ENCODE measurements around the gene XPNPEP3.

Gene XPNPEP3

DNA sequence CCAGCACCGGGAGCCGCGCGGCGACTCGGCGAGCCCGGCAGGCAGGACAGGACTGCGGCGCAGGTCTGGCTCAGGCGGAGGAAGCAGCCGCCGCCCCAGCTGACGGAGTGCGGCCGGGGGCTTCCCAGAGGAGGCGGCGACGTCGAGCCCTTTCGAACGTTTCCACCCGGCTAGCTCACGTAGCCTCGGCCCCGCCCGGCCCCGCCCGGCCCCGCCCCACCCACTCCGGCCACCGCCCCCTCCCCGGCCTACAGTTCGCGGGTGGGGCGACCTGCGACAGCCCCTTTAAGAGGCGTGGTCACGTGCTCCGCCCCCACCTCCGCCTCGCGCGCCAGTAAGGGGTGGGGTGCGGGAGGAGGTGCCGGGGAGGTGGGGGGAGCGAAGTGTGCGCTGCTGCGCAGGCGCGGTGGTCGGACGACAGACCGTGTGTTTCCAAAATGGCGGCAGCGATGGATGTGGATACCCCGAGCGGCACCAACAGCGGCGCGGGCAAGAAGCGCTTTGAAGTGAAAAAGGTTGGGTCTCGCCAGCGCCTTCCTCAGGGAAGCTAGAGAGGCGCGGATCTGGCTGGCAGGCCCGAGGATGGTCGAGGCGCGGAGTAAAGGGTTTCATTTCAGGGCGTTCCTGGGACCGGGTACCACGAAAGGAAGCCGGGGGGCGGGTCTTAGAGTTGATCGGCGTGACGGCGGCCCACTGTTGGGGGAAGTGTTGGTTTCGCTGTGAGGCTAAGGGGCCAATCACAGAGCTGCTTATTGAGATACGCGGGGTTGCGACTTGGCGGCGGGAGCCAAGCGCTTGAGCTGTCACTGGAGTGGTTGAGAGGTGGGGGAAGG lies 94.2 kb downstream of the XPNPEP3 start, which contains the start of gene RBX1:
Gene RBX1, plus strand, starts transcription at position 417 of the 833 bp plus-strand sequence. Its CDS starts 21 bp downstream, at position 438.
- peak; percentile 99 for DNase-seq

DNA sequence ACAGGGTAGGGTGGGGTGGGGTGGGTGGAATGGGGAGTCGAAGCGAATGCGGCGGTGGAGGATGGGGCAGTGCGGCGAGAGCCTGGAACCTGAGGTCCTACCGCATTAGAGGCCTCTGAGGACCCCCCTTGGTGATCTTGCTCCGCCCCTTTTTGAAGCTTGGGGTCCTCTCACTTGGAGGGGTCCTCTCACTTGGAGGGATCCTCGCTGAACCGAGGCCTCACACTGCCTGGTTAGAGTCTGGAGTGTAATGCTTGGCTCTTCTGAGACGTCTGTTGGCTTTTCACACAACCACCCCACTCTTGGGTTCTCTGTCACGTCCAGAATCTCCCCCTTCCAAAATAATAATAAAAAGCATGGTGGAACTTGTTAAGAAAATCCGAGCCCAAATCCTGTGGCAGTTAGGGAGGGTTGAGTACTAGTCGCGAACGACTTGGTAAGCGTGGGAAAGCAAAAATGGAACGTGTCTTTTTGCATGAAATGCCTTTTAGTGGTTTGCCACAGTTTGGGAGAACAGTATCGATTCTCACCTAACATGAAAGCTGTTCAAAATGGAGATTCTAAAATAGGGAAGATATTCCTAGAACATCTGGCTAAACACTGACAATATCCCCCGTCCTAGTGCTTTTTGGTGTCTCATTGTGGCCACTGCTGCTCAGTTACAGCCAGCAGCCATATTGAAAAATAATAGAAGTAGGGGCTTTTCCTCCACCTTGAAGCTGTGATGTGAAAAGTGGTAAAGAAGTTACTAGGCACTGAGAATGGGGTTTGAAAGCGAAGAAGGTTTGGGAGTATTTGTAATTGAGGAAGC lies 95.1 kb downstream of the XPNPEP3 start:
- DNase-seq, result no peak

DNA sequence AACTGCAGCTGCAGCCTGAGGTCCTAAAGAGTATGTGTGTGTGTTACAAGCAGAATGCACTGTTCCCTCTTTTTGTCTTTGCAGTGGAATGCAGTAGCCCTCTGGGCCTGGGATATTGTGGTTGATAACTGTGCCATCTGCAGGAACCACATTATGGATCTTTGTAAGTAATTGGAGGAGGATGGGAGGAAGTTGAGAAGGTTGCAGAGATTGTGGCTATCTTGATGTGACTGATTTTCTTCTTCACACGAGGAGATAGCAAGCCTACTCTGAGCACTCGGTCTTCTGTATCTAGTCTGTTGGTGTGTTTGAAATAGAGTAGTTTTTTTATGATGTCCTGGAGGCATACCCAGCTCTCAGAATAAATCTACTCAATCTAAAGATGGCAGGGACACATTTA lies 96.5 kb downstream of the XPNPEP3 start:
- no peak for DNase-seq

DNA sequence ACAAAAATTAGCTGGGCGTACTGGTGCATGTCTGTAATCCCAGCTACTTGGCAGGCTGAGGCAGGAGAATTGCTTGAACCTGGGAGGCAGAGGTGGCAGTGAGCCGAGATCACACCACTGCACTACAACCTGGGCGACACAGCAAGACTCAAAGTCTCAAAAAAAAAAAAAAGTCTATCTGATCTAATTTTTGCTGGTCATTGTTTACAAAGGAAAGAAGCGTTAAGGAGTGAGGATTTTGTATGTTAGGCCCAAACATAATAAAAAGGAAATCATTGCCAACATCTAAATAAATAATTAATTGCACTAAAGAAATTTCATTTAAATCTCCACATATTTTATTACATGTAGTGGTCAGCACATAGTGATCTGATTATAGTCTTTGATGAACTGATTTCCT lies 97.2 kb downstream of the XPNPEP3 start:
- no peak for DNase-seq

DNA sequence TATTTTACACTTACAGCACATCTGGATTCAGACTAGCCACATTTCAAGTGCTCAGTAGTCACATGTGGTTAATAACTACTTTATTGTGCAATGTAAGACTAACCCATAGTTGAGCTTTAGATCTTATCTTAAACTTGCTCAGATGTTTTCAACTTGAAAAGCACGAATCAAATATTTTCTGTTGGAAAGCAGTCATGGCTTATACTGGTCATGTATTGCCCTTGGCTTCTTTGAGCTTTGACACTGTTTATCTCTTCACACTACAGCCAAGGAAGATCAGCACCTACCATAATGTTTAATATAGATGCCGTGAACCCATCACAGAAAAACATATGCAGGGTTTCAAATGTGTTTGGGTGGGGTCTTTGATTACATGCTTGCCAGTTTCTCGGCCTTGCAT lies 98.6 kb downstream of the XPNPEP3 start:
- no peak for DNase-seq

DNA sequence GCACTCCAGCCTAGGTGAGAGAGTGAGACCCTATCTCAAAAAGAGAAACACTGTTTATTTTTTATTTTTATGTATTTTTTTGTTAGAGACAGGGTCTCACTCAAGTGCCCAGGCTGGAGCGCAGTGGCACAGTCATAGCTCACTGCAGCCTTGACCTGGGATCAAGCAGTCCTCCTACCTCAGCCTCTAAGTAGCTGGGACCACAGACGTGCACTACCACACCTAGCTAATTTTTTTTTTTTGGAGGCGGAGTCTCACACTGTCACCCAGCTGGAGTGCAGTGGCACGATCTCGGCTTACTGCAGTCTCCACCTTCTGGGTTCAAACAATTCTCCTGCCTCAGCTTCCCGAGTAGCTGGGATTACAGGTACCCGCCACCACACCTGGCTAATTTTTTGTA lies 100.7 kb downstream of the XPNPEP3 start:
- no peak for DNase-seq

DNA sequence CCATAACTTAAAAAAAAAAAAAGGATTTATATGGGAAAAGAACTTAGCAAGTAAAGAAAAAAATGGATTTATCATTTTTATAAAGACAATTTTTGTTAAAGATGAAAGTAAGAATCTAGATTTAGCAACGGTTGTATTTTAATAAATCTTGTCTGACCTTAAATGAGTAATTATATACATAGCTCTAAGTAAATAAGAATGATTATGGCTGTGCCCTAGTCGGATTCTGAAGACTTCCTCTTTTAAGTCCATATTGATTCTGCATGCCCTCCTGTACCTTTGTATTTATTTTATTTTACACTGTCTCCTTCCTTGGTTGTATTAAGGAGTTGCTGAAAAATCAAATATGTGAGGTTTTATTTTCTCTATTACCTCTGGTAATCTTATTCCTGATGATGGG lies 101.4 kb downstream of the XPNPEP3 start:
- no peak for DNase-seq

DNA sequence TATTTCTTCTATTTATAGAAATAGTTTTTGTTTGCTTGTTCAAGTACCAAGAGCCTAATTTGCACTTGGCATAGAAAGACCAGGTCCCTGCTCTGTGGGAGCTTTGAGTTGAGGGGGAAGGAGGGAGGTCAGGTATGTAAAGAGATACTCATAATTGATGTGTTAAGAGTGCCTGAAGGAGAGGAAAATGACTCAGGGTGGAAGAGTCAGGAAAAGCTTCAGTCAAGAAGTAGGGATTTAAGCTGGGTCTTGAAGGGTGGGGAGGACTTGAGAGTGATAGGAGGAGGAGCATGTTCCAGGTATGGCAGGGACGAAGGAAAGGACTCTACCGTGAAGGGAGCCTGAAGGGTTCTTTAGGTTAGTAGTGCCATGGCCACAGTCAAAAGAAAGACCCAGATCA lies 103.2 kb downstream of the XPNPEP3 start:
- no peak for DNase-seq

DNA sequence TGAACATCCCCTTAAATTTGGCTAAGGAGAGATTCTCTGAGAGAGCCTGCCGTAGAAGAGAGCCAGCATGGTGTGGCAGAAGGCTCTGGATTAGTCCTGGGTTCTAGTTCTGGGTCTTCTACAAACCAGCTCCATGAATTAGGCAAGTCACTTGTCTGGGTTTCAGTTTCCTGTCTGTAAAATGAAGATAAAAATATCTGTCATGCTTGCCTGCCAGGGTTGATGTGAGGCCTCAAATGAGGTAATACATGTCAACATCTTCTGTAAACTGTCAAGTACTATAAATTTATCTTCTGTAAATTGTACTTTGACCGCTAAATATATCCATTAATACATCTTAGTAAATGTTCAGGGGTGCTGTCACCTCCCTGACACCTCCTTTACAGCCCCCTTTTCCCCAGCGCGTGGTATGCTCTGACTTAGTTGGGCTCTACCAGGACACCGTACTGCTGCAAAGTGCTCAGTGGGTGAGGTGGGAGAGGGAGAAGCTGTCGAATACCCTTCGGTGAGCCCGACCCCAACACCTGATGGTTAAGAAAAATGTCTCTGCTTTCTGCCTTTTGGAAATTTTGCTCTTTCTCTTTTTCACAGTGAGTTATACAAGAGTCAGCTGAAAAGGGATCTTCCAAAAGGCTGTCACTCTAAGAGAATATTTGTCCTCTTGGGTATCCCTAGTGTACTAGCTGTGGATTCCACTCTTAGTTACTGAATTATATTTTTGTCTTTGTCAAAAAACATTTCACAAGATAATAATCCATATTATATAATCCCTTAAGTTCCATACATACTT lies 109.2 kb downstream of the XPNPEP3 start:
- DNase-seq, result no peak

DNA sequence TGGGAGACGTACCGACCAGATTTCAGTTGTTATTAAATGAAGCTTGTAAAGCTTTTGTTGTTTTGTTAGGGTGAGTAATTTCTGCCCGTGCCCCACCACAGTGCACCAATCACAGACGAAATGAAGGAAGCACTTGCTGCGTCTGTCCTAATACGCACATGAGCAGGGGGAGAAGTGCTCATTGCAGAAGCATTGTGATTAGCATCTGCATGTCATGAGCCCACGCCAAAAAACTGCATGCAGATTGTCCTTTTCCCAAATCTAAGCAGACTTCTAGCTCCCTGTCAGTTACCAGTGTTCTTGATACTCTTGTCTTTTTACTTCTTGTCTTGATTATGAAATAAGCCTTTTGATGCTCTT lies 109.8 kb downstream of the XPNPEP3 start:
- no peak for DNase-seq

DNA sequence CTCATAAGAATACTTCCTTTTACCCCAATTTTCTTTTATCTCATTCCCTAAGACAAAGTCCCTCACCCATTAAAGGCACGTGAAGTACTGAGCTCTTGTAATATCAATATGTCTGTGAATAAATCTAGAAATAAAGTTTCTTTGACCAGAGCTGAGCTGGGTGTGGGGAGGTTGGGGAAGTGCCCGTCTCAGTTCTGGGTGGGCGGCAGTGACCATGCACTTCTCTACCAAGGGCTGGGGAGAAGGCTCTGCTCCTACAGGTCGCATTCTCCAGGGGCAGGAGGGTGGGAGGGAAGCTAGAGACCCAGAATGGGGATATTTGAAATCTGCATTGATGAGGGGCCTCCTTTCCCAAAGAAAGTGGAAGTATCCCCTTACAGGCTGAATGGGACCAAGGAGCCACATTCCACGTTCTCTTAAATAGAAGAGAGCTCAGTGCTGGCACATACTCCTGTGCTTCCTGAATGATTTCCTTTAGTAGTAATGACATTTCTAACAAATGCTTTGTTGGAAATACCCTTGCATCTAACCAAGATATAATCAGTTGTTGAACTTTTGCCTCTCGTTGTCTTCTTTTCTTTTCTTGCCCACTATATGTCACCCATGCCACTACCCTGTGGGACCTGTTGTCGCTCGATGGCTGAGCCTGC lies 110.3 kb downstream of the XPNPEP3 start:
- DNase-seq, result no peak

DNA sequence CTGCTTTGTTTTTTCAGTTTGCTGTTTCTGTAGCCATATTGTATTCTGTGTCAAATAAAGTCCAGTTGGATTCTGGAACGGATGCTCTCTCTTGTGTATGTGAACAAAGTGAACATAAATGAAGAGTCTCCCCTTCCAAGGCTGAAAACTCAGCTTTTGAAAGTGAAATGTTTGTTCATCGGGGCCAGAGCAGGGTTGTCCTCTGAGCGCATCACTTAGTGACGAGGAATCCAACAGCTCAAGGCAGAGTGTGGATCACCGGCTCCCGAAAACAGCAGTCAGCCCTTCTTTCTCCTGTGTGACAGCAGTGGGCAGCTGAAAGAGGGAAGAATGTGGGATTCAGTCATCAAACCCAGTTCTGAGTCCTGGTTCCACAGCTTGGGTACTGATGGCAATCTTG lies 115.6 kb downstream of the XPNPEP3 start:
- no peak for DNase-seq

DNA sequence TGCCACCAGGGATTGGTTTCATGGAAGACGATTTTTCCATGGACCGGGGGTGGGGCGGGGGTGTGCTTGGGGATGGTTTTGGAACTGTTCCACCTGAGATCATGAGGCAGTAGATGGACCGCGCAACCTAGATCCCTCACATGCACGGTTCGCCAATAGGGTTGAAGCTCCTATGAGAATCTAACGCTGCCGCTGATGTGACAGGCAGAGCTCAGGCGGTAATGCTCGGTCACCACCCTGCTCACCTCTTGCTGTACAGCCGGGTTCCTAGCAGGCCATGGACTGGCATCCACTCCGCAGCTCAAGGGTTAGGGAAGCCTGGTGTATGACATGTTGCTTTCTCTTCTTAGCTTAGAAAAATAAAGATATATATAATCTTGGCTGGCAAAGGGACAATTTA lies 116.2 kb downstream of the XPNPEP3 start:
- DNase-seq, result no peak

DNA sequence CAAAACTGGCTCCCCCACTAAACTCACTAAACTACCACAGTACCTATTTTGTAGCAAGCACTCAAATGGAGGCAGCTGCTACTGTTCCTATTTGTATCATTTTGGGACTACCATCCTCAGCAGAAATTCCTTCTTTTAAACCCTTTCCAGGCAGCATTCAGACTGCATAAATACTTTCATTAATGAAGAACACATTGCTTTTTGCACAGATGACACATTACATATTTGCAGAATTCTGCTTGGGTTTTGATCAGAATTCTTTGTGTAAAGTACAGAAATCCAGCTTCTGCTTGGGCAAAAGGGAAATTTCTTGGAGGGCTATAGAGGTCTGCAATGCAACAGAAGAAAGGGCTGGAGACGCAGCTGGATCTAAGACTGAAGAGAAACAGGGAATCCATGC lies 118.4 kb downstream of the XPNPEP3 start:
- DNase-seq, result no peak

DNA sequence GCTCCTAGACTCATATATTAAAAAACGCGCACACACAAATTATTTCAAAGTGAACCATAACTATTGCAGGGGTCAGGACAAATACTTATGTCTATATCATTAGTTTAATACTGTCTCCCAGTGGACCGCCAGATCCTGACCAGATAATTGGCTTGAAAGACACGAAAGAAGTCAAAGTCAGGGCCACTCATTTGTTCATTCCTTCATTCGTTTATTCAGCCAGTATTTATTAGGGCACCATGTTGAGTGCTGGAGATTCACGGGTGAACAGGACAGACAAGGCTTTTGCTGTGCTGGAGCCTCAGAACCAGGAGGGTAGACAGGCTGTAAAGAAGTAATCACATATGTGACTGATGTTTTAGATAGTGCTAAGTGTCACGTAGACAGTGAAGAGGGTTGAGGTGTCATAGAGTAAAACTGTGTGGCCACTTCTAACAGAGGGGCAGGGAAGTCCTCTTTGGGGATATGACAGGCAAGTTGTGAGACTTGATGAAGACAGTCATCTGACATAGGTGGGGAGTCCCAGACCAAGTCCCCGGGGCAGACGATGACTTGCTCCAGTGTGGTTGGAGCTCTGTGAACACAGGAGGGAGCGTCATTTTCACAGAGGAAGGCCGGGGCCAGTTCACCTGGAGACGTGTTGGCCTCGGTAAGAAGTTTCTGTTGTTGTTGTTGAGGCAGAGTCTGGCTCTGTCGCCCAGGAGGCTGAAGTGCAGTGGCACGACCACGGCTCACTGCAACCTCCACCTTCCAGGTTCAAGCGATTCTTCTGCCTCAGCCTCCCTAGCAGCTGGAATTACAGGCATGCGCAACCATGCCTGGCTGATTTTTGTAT lies 120.1 kb downstream of the XPNPEP3 start:
- DNase-seq, result no peak

DNA sequence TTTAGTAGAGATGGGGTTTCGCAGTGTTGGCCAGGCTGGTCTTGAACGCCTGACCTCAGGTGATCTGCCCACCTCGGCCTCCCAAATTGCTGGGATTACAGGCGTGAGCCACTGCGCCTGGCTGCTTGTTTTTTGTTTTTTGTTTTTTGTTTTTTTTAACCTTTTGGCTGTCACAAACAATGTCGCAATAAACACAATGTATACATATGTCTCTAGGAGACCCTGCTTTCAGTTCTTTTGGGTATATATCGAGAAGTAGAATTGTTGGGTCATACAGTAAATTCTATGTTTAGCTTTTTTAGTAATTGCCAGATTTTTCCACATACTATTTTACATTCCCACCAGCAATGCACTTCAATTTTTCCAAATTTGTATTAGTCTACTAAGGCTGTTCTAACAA lies 122.2 kb downstream of the XPNPEP3 start:
- DNase-seq, result no peak

DNA sequence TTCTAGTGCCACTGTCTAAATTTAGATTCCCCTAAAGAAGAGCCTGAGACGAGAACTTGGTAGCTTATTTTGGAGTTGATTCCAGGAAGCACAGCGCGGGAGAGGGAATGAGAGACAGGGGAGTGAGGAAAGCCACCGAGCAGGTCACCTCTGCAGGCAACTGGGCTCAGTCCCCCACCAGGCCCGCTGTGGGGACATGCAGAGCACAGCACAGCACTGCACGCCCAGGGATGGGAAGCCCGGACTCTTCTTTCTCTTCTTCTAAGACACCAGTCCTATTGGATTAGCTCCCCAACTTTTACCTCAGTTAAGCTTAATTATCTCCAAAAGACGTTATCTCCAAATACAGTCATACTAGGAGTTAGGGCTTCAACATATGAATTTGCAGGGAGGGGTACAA lies 122.9 kb downstream of the XPNPEP3 start:
- no peak for DNase-seq

Measured in CD4-positive, alpha-beta T cell treated with Interleukin-6 for 4 hours (primary cell).